Astrocyte (in vitro differentiated cells and primary cell): ENCODE measurements around the gene RMRP. TPM values are rescaled to one million over a fixed set of nuclear protein-coding genes. Genes with fewer than 3 reads are reported as not detected.
A peak's percentile ranks its signal among the peaks of the same experiment; 100 is the strongest.

Experiments
- DNase-seq: peaks from one replicate; pipeline ENCODE4 v3.0.0-alpha.2; 2010; ENCODE audit warnings: low read depth
- FAIRE-seq: peaks from 2 replicates; lab custom pipeline; 2011; peaks lifted over from hg19 to GRCh38; lab: Jason Lieb, UNC
- H2AFZ ChIP-seq: 2 replicates; pipeline ENCODE4 v1.6.0; 2012; ENCODE audit warnings: low read depth, low read length, inconsistent platforms
- H3K27ac ChIP-seq: 2 replicates; pipeline ENCODE4 v1.5.1; 2011; ENCODE audit warnings: low read depth, low read length, inconsistent platforms
- H3K27me3 ChIP-seq: 2 replicates; pipeline ENCODE4 v1.6.0; 2011; ENCODE audit warnings: low read length, inconsistent platforms; ENCODE audit not compliant: insufficient read depth
- H3K36me3 ChIP-seq: 2 replicates; pipeline ENCODE4 v1.5.1; 2011; ENCODE audit warnings: low read length, inconsistent platforms; ENCODE audit not compliant: insufficient read depth
- H3K4me1 ChIP-seq: 2 replicates; pipeline ENCODE4 v1.5.1; 2011; ENCODE audit warnings: low read length, inconsistent platforms; ENCODE audit not compliant: insufficient read depth
- H3K4me2 ChIP-seq: 2 replicates; pipeline ENCODE4 v1.6.0; 2012; ENCODE audit warnings: low read length, inconsistent platforms
- H3K4me3 ChIP-seq: 2 replicates; pipeline ENCODE4 v1.5.1; 2011; ENCODE audit warnings: low read depth, mild to moderate bottlenecking, low read length, inconsistent platforms; ENCODE audit not compliant: insufficient read depth
- H3K79me2 ChIP-seq: 2 replicates; pipeline ENCODE4 v1.6.0; 2012; ENCODE audit warnings: mild to moderate bottlenecking, low read length, inconsistent platforms; ENCODE audit not compliant: insufficient read depth
- H3K9ac ChIP-seq: 2 replicates; pipeline ENCODE4 v1.6.0; 2012; ENCODE audit warnings: mild to moderate bottlenecking, low read length, inconsistent platforms
- H3K9me3 ChIP-seq: 2 replicates; pipeline ENCODE4 v1.5.1; 2012; ENCODE audit warnings: low read depth, mild to moderate bottlenecking, low read length, inconsistent platforms; ENCODE audit not compliant: insufficient read depth
- H4K20me1 ChIP-seq: 2 replicates; pipeline ENCODE4 v1.6.0; 2012; ENCODE audit warnings: low read length, inconsistent platforms; ENCODE audit not compliant: insufficient read depth
- H3K27ac Mint-ChIP-seq: one replicate; pipeline ENCODE4 v1.8.0; 2021; ENCODE audit warnings: mild to moderate bottlenecking, mixed read lengths; ENCODE audit not compliant: unreplicated experiment
- H3K27me3 Mint-ChIP-seq: one replicate; pipeline ENCODE4 v1.8.0; 2021; ENCODE audit warnings: low read depth, mixed read lengths; ENCODE audit not compliant: unreplicated experiment
- H3K36me3 Mint-ChIP-seq: one replicate; pipeline ENCODE4 v1.8.0; 2021; ENCODE audit warnings: low read depth, mixed read lengths; ENCODE audit not compliant: unreplicated experiment
- H3K4me1 Mint-ChIP-seq: one replicate; pipeline ENCODE4 v1.8.0; 2021; ENCODE audit warnings: low read depth, mixed read lengths; ENCODE audit not compliant: unreplicated experiment
- H3K4me3 Mint-ChIP-seq: one replicate; pipeline ENCODE4 v1.8.0; 2021; ENCODE audit warnings: mild to moderate bottlenecking, moderate library complexity, mixed read lengths; ENCODE audit not compliant: unreplicated experiment
- H3K9me3 Mint-ChIP-seq: one replicate; pipeline ENCODE4 v1.8.0; 2021; ENCODE audit warnings: mild to moderate bottlenecking, mixed read lengths; ENCODE audit not compliant: unreplicated experiment
- EZH2 ChIP-seq: IDR thresholded peaks from 2 replicates; pipeline ENCODE4 v1.6.1; 2012; ENCODE audit warnings: mild to moderate bottlenecking, low read length, inconsistent platforms; ENCODE audit not compliant: insufficient read depth
- total RNA-seq: library from RNA; stranded (reverse); gene quantifications from 2 replicates; pipeline ENCODE4 v1.2.1, GENCODE V29; 2021
- TF ChIP-seq, protein P1 (sequence below): IDR thresholded peaks from 2 replicates; pipeline ENCODE4 v1.5.1; 2011; ENCODE audit warnings: low read depth, mild to moderate bottlenecking, inconsistent platforms, low read length, moderate library complexity; ENCODE audit not compliant: insufficient read depth

The RMRP gene
- total RNA-seq, 1 donor from 2014 or later, result 13,402 TPM

DNA sequence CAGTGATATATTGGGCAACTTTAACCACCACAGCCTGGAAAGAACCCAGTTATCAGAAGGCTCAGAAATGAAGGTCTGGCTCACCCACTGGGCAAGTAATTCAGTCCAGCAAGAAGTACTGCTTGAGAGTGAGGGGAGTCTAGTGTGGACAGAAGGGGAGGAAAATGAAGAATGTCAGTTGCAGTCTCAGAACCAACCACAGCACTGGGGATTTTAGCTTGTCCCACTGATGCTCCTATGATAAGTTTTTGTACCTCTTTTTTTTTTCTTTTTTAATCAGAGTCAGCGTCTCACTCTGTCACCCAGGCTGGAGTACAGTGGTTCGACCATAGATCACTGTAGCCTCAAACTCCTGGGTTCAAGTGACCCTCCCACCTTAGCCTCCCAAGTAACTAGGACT is 30.2 kb downstream of the RMRP start:
- peaks cover 6% of the 10 kb centered on the region for H3K27me3 Mint-ChIP-seq
- H3K9ac ChIP-seq, result no peak overlapping the region
- no peaks in the 10 kb centered on the region for H4K20me1 ChIP-seq
- no peak for TF ChIP-seq EZH2
- H3K4me3 ChIP-seq, result no peak overlapping the region
- H3K4me1 ChIP-seq, result no peaks in the 10 kb centered on the region
- no peaks in the 10 kb centered on the region for H3K27me3 ChIP-seq
- H3K9me3 ChIP-seq, result no peaks in the 10 kb centered on the region
- no peak overlapping the region for H3K27ac ChIP-seq
- DNase-seq (no peak), FAIRE-seq (no peak)
- no peaks in the 10 kb centered on the region for H3K4me1 Mint-ChIP-seq
- no peaks in the 10 kb centered on the region for H3K36me3 ChIP-seq
- H2AFZ ChIP-seq, result no peak overlapping the region
- no peak overlapping the region for H3K27ac Mint-ChIP-seq
- H3K4me3 Mint-ChIP-seq, result no peak overlapping the region
- H3K9me3 Mint-ChIP-seq, result no peaks in the 10 kb centered on the region
- no peaks in the 10 kb centered on the region for H3K36me3 Mint-ChIP-seq
- no peaks in the 10 kb centered on the region for H3K79me2 ChIP-seq
- H3K4me2 ChIP-seq, result no peak overlapping the region

DNA sequence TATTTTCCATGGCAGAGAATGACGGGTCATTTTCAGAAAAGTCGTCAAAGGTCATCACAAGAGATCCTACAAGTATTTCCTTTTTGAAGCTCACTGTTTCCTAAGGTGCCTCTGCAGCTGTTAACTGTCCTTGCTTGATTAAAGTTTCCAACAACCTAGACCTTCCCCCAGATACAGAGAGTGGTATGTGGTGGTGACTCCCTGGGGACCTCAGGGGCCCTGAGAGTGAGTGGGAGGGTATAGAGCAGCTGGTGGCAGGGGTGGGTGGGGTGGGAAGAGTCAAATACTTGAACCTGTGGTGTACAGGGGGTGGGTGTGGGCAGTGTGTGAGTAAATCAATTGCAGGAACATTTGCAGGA is 38.0 kb downstream of the RMRP start:
- Histone ChIP-seq H3K27me3 (peaks cover 27% of the 10 kb centered on the region), H3K4me3 (no peak overlapping the region), H3K27ac (no peak overlapping the region), H3K9ac (no peak overlapping the region), H3K36me3 (no peaks in the 10 kb centered on the region), H3K4me2 (no peak overlapping the region), H3K9me3 (no peaks in the 10 kb centered on the region), H4K20me1 (no peaks in the 10 kb centered on the region), H3K4me1 (peaks cover 8% of the 10 kb centered on the region), H2AFZ (no peak overlapping the region), H3K79me2 (no peaks in the 10 kb centered on the region)
- Mint-ChIP-seq H3K27ac (no peak overlapping the region), H3K27me3 (peaks cover 57% of the 10 kb centered on the region), H3K36me3 (peaks cover 6% of the 10 kb centered on the region), H3K9me3 (peaks cover 6% of the 10 kb centered on the region), H3K4me3 (peak overlapping the region; percentile 54), H3K4me1 (peaks cover 4% of the 10 kb centered on the region)
- no peak for FAIRE-seq
- DNase-seq, result no peak
- no peak for TF ChIP-seq EZH2
- TF ChIP-seq, protein P1, sequence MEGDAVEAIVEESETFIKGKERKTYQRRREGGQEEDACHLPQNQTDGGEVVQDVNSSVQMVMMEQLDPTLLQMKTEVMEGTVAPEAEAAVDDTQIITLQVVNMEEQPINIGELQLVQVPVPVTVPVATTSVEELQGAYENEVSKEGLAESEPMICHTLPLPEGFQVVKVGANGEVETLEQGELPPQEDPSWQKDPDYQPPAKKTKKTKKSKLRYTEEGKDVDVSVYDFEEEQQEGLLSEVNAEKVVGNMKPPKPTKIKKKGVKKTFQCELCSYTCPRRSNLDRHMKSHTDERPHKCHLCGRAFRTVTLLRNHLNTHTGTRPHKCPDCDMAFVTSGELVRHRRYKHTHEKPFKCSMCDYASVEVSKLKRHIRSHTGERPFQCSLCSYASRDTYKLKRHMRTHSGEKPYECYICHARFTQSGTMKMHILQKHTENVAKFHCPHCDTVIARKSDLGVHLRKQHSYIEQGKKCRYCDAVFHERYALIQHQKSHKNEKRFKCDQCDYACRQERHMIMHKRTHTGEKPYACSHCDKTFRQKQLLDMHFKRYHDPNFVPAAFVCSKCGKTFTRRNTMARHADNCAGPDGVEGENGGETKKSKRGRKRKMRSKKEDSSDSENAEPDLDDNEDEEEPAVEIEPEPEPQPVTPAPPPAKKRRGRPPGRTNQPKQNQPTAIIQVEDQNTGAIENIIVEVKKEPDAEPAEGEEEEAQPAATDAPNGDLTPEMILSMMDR, result no peak

DNA sequence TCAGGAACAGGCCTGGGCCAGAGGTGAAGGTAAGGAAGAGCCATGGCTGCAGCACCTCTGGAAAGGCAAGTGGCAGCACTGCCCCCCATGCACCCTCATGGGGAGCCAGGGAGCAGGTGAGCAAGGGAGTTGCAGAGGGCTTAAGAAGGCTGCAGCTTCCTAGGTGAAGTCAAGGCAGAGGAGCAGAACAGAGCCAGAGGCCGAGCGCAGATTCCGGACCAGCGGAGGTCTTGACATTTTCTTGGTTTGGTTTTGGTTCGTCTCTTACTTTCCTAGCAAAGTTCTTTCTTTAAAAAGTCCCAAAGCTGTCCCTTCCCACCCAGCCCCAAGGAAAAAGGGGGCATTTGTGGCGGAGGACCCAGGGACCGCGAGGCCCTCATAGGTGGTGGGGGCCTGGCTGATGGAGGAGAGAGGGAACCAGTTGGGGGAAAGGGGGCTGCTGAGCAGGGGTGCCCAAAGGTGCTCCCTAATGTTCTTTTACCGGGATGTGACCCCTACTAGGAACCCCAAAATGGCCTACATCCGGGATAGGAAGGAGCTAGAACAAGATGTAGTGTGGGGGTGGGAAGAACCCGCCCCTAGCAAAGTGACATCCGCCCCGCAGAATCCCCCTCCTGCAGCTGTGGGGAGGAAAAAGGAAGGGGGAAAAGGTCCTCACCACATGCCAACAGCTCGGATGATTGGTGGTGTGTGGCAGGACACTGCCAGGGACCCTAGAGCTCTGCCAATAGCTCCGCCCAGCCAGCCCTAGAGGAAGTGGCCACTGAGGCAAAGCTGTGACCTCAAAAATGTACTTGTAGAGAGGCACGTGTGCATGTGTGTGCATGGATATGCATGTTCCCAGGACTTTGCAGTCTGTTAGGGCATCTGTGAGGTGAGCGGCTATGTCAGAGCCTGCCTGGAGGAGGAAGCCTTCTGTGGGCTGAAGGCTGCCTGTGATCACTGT is 38.7 kb downstream of the RMRP start:
- H3K27me3 Mint-ChIP-seq, result peaks cover 64% of the 10 kb centered on the region
- peaks cover 4% of the 10 kb centered on the region for H3K4me1 Mint-ChIP-seq
- H3K4me2 ChIP-seq, result no peak overlapping the region
- TF ChIP-seq EZH2, result no peak
- TF ChIP-seq, protein P1, result no peak
- no peak for DNase-seq
- no peaks in the 10 kb centered on the region for H3K9me3 ChIP-seq
- H3K79me2 ChIP-seq, result no peaks in the 10 kb centered on the region
- peaks cover 6% of the 10 kb centered on the region for H3K9me3 Mint-ChIP-seq
- peaks cover 8% of the 10 kb centered on the region for H3K4me1 ChIP-seq
- peak overlapping the region; percentile 54 for H3K4me3 Mint-ChIP-seq
- no peak overlapping the region for H3K4me3 ChIP-seq
- no peaks in the 10 kb centered on the region for H3K36me3 ChIP-seq
- H3K9ac ChIP-seq, result no peak overlapping the region
- peaks cover 6% of the 10 kb centered on the region for H3K36me3 Mint-ChIP-seq
- H4K20me1 ChIP-seq, result no peaks in the 10 kb centered on the region
- H2AFZ ChIP-seq, result no peak overlapping the region
- no peak for FAIRE-seq
- H3K27ac ChIP-seq, result no peak overlapping the region
- peaks cover 33% of the 10 kb centered on the region for H3K27me3 ChIP-seq
- no peak overlapping the region for H3K27ac Mint-ChIP-seq
